ENCODE measurements around the gene B3GNT9. TPM values are rescaled to one million over a fixed set of nuclear protein-coding genes. Genes with fewer than 3 reads are reported as not detected.

B3GNT9 gene
- total and polyA plus RNA-seq, 2 of the 8 experiments (the other 6 are each of a cell fraction or from before 2014, with no cell fraction given): 3.5 to 9.0 TPM

DNA sequence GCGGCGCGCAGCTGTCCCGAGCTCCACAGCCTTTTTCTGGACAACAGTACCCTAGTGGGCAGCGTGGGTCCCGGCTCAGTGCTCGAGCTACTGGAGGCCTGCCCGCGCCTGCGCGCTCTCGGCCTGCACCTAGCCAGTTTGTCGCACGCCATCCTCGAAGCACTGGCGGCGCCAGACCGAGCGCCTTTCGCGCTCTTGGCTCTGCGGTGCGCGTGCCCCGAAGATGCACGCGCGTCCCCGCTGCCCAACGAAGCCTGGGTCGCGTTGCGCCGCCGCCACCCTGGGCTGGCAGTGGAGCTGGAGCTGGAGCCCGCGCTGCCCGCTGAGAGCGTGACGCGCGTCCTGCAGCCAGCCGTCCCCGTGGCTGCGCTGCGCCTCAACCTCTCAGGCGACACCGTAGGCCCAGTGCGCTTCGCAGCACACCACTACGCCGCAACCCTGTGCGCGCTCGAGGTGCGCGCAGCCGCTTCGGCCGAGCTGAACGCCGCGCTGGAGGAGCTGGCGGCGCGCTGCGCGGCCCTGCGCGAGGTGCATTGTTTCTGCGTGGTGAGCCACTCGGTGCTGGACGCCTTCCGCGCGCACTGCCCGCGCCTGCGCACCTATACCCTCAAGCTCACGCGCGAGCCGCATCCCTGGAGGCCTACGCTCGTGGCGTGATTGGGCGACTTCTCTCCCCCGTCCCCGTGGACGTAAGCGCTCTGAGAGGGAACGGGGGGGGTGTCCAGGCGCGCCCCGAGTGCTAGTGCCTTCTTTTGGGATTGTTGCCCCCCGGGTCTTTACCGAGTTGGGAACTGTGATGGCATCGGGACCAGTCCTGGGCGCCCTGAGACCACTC, 12.6 kb upstream of the B3GNT9 start:
- Histone ChIP-seq H2BK12ac (ENCODE audit: low read depth, low read length) (no peak overlapping the region), H4K5ac (ENCODE audit: insufficient read length, low read depth, low read length) (no peak overlapping the region), H3K27me3 (replicated peaks in 1 of 4; ENCODE audit: control insufficient read depth in 3 of 4, extremely low read depth in 1 of 4, insufficient read depth in 3 of 4, low read length in 3 of 4) (peaks cover 93 to 100% (median 99%) of the 10 kb centered on the region in 4 experiments), H3K4me2 (ENCODE audit: insufficient read depth in 1 of 2, low read depth in 2 of 2, low read length in 2 of 2) (peak overlapping the region; percentile 71 to 98), H3K4ac (replicated peaks; ENCODE audit: insufficient read length, low read depth, low read length) (peak overlapping the region; percentile 85), H3K23me2 (ENCODE audit: low read depth, low read length) (peaks cover 15% of the 10 kb centered on the region), H3K23ac (ENCODE audit: insufficient read length) (no peak overlapping the region), H2AK5ac (ENCODE audit: low read depth, low read length) (no peak overlapping the region), H4K20me1 (replicated peaks in 1 of 2; ENCODE audit: control insufficient read depth in 1 of 2, insufficient read depth in 2 of 2, low read length in 2 of 2) (peaks cover 2 to 23% of the 10 kb centered on the region in 2 experiments), H3K36me3 (ENCODE audit: control insufficient read depth in 2 of 4, insufficient read depth in 4 of 4, low read length in 3 of 4) (peaks cover 0 to 14% (median 0%) of the 10 kb centered on the region in 4 experiments; a peak in 1 of 8 replicates), H2BK120ac (replicated peaks; ENCODE audit: low read depth, low read length) (no peak overlapping the region), H2AFZ (ENCODE audit: low read length) (peak overlapping the region; percentile 75; the same call in 1 of the 2 replicates), H3K18ac (ENCODE audit: extremely low read depth, low read length) (peak overlapping the region; percentile 48; the same call in 1 of the 2 replicates), H3K14ac (ENCODE audit: insufficient read length) (no peak overlapping the region), H3K9me3 (ENCODE audit: insufficient read depth in 2 of 2, low read depth in 1 of 2, low read length in 1 of 2) (no peaks in the 10 kb centered on the region), H3K9ac (replicated peaks in 1 of 4; ENCODE audit: extremely low read depth in 1 of 4, low read depth in 3 of 4, low read length in 3 of 4) (no peak overlapping the region), H4K8ac (ENCODE audit: extremely low read depth, insufficient read depth, low read length) (no peak overlapping the region), H2BK5ac (ENCODE audit: low read depth, low read length) (no peak overlapping the region), H3K4me1 (replicated peaks in 1 of 4; ENCODE audit: control insufficient read depth in 3 of 4, insufficient read depth in 4 of 4, low read length in 3 of 4) (peaks cover 0 to 33% (median 30%) of the 10 kb centered on the region in 4 experiments; a peak in 6 of 7 replicates), H3K79me1 (ENCODE audit: low read depth, low read length) (no peaks in the 10 kb centered on the region), H2BK15ac (ENCODE audit: low read length) (no peak overlapping the region; the same call in 1 of the 2 replicates), H3K27ac (ENCODE audit: low read depth, low read length) (no peak overlapping the region), H3K56ac (replicated peaks; ENCODE audit: insufficient read length, low read depth, low read length) (no peak overlapping the region), H2BK20ac (ENCODE audit: low read length) (no peak overlapping the region), H4K91ac (replicated peaks; ENCODE audit: insufficient read length, low read length) (no peak overlapping the region), H3K79me2 (ENCODE audit: control insufficient read depth in 1 of 2, insufficient read depth in 2 of 2, low read length in 2 of 2) (no peaks in the 10 kb centered on the region), H3K4me3 (ENCODE audit: extremely low read depth in 1 of 4, insufficient read depth in 2 of 4, low read depth in 3 of 4, low read length in 4 of 4) (peak overlapping the region; percentile 11 to 56 (median 22); a peak in 6 of 8 replicates)
- peak in 1 of 2 experiments; percentile 73 for DNase-seq (ENCODE audit: low read depth in 1 of 2, low spot score in 2 of 2)
- ChIA-PET POLR2A (ENCODE audit: partially characterized antibody) (interaction anchor here (0.7 to 7.9 kb wide), 6 partner anchors 8 to 39 kb away, joined by 3 to 59 read pairs (median 10); partner anchors contain the start of genes B3GNT9 and MATCAP1), CTCF (ENCODE audit: partially characterized antibody) (interaction anchor here (0.6 to 19.3 kb wide), 15 partner anchors 6 to 481 kb away, joined by 3 to 291 read pairs (median 5); partner anchors contain the start of genes B3GNT9, ELMO3, FBXL8 and HSF4)
- WGBS, 2 experiments (ENCODE audit: extremely low coverage in 1 of 2, insufficient coverage in 1 of 2, insufficient read length in 1 of 2, insufficient replicate concordance in 2 of 2, low coverage in 1 of 2, low lambda C conversion rate in 2 of 2, missing lambda C conversion rate in 1 of 2): 4% methylated on average over 92 of the region's 99 CpGs; no CpG with 5 or more reads in 1 of the 2 experiments
- no peak for FAIRE-seq
- TF ChIP-seq SIN3A (conservative IDR thresholded peaks at IDR 0.05 in 1 of 2, IDR thresholded peaks at IDR 0.05 in 1 of 2; ENCODE audit: low read depth in 1 of 2, low read length in 2 of 2): 0 out of 4 replicates have a peak, but pooled peaks of 1 of the 2 experiments have one; percentile 17
- peak; percentile 98 for TF ChIP-seq EZH2 (IDR thresholded peaks at IDR 0.05; ENCODE audit: low read depth, low read length, severe bottlenecking)
- no peak for TF ChIP-seq POU5F1 (IDR thresholded peaks at IDR 0.05; ENCODE audit: low read depth, low read length)
- TF ChIP-seq TAF1 (IDR thresholded peaks at IDR 0.05; ENCODE audit: low read depth, low read length): no peak
- TF ChIP-seq RFX5 (IDR thresholded peaks at IDR 0.05; ENCODE audit: borderline replicate concordance, low read depth, low read length): no peak
- peak; percentile 44; the same call in 1 of the 2 replicates for TF ChIP-seq RBBP5 (IDR thresholded peaks at IDR 0.05; ENCODE audit: borderline replicate concordance, low read depth, low read length)
- TF ChIP-seq RNF2 (IDR thresholded peaks at IDR 0.05; ENCODE audit: borderline replicate concordance, low read depth, low read length, missing control alignments, poor library complexity, severe bottlenecking): peak; percentile 94
- peak; percentile 82 for TF ChIP-seq E2F6 (IDR thresholded peaks at IDR 0.05)
- TF ChIP-seq KDM4A (IDR thresholded peaks at IDR 0.05; ENCODE audit: low read depth, low read length, severe bottlenecking): peak; percentile 80
